B cell (primary cell): ENCODE measurements around the gene CD58. TPM values are rescaled to one million over a fixed set of nuclear protein-coding genes. Genes with fewer than 3 reads are reported as not detected.

ENCODE experiments used
- polyA plus RNA-seq: library from polyadenylated mRNA; depleted of rRNA; stranded (reverse); fragments of >200 nt; gene quantifications from 2 replicates; pipeline ENCODE4 v1.2.3, GENCODE V29; 2012
- small RNA-seq: library from RNA; depleted of rRNA; stranded (forward); fragments of <200 nt; gene quantifications from one replicate; pipeline ENCODE3, GENCODE V24; 2012; ENCODE audit warnings: low replicate concordance, low read depth; ENCODE audit not compliant: insufficient read length
- total RNA-seq, 2 donors: library from RNA; stranded (reverse); fragments of 120-200 nt in 1 of 2; gene quantifications; 1 replicate in 1 of 2; 2 replicates in 1 of 2; pipeline versions ENCODE4 v1.2.3 to v1.2.4, GENCODE V29; 2013 to 2022

CD58 gene
- total and polyA plus RNA-seq, 2 donors (not counting 1 experiment from before 2014, with no cell fraction given) = 12.3 to 47.6 TPM

Small RNA genes within 50 kb of the gene (small RNA-seq; reads per million reads assigned to genes)
- not detected for gene MIR548AC

Other genes with a start within 250 kb of the CD58 start
- 101 and 107 TPM in 2 replicates for gene ATP1A1, start 197.8 kb downstream of the CD58 start, total RNA-seq
- 58.9 and 65.8 TPM in 2 replicates for gene ATP1A1, start 197.8 kb downstream of the CD58 start, polyA plus RNA-seq
- gene IGSF3, start 96.7 kb upstream of the CD58 start, total RNA-seq = 0.36 and 0.49 TPM in 2 replicates
- not detected in 2 replicates for gene IGSF3, start 96.7 kb upstream of the CD58 start, polyA plus RNA-seq
- 0.32 and 0.74 TPM in 2 replicates for gene CD2, start 183.4 kb upstream of the CD58 start, total RNA-seq
- 0.52 and 2.0 TPM in 2 replicates for gene CD2, start 183.4 kb upstream of the CD58 start, polyA plus RNA-seq